A549 (cell line): Measurements from ENCODE around the gene TPCN1.

ENCODE experiments used
- CEBPB ChIP-seq, 2 experiments: fragments of >200 bp in 1 of 2; sonication (Bioruptor Twin) in 1 of 2; formaldehyde crosslinking in 1 of 2; IDR thresholded peaks; 2 replicates each; pipeline ENCODE4 v1.6.1; 2012 to 2016
- E2F6 ChIP-seq: IDR thresholded peaks from 2 replicates; pipeline ENCODE4 v1.6.1; 2012; ENCODE audit warnings: low read depth, borderline replicate concordance
- HDAC2 ChIP-seq: fragments of 200-600 bp; sonication (generic); IDR thresholded peaks from 2 replicates; pipeline ENCODE4 v1.6.1; 2016
- KDM1A ChIP-seq: fragments of 200-600 bp; sonication (generic); IDR thresholded peaks from 2 replicates; pipeline ENCODE4 v1.6.1; 2016; ENCODE audit warnings: low read depth, mild to moderate bottlenecking
- MAFK ChIP-seq: fragments of 450-650 bp; IDR thresholded peaks from 2 replicates; pipeline ENCODE4 v1.6.1; 2014; ENCODE audit not compliant: partially characterized antibody
- RCOR1 ChIP-seq: fragments of 150-350 bp; IDR thresholded peaks from 2 replicates; pipeline ENCODE4 v1.6.1; 2014; ENCODE audit warnings: antibody characterized with exemption, low read length, low read depth
- RFX5 ChIP-seq: fragments of 450-650 bp; IDR thresholded peaks from 2 replicates; pipeline ENCODE4 v1.7.1; 2014; ENCODE audit warnings: antibody characterized with exemption, mild to moderate bottlenecking, moderate library complexity
- RNF2 ChIP-seq: fragments of 200-600 bp; sonication (generic); IDR thresholded peaks from 2 replicates; pipeline ENCODE4 v1.6.1; 2016; ENCODE audit warnings: low read depth, mild to moderate bottlenecking, antibody characterized with exemption, moderate library complexity, borderline replicate concordance
- SREBF2 ChIP-seq: fragments of 450-650 bp; IDR thresholded peaks from 2 replicates; pipeline ENCODE4 v1.6.1; 2014; ENCODE audit warnings: mild to moderate bottlenecking, moderate library complexity
- TF ChIP-seq, protein P1 (sequence below): fragments of >200 bp; sonication (Bioruptor Twin); formaldehyde crosslinking; IDR thresholded peaks from 3 replicates; pipeline ENCODE4 v1.5.1; 2016
- TF ChIP-seq, protein P2 (sequence below): IDR thresholded peaks from 2 replicates; pipeline ENCODE4 v1.6.1; 2012
- TF ChIP-seq, protein P3 (sequence below): fragments of 200-600 bp; sonication (generic); IDR thresholded peaks from 2 replicates; pipeline ENCODE4 v1.6.1; 2016; ENCODE audit warnings: antibody characterized with exemption, mild to moderate bottlenecking, moderate library complexity
- TF ChIP-seq, protein P4 (sequence below): fragments of 450-650 bp; IDR thresholded peaks from 2 replicates; pipeline ENCODE4 v1.6.1; 2014; ENCODE audit warnings: antibody characterized with exemption

DNA sequence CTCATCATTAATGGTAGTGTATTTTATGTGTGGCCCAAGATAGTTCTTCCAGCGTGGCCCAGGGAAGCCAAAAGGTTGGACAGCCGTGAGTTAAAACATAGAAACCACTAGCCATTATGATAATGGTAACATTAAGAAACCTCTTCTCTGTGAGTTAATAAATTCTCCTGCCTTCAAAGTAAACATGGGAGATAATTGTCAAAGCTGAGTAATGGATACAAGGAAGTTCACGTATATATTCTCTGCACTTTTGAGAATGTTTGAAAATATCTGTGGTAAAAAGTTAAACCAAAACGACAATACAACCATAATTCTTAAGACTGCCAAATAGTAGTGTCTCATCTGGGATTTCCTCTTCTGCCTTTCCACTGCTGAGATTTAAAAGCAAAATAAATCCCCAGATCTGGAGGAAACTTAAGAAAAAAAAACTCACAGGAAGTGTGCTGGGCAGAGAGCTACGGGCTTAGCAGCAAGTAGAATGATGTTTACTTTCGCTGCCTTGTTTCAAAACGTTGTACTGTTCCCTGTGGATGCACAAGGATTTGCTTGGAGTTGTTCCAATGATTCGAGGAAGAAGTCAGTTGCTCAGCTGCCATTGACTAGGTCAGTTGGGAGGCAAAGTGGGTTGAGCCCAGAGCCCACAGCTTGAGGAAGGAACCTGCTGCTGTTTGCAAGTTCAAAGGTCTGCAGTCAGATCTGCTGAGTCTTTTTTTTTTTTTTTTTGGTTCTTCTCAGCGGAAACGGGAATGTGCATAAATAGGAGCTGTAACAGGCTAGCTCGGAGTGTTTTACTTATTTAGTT is 1.7 kb downstream of the TPCN1 start:
- no peak for TF ChIP-seq RCOR1
- TF ChIP-seq RFX5, result no peak
- TF ChIP-seq, protein P1, sequence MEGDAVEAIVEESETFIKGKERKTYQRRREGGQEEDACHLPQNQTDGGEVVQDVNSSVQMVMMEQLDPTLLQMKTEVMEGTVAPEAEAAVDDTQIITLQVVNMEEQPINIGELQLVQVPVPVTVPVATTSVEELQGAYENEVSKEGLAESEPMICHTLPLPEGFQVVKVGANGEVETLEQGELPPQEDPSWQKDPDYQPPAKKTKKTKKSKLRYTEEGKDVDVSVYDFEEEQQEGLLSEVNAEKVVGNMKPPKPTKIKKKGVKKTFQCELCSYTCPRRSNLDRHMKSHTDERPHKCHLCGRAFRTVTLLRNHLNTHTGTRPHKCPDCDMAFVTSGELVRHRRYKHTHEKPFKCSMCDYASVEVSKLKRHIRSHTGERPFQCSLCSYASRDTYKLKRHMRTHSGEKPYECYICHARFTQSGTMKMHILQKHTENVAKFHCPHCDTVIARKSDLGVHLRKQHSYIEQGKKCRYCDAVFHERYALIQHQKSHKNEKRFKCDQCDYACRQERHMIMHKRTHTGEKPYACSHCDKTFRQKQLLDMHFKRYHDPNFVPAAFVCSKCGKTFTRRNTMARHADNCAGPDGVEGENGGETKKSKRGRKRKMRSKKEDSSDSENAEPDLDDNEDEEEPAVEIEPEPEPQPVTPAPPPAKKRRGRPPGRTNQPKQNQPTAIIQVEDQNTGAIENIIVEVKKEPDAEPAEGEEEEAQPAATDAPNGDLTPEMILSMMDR, result no peak
- no peak for TF ChIP-seq E2F6
- TF ChIP-seq, protein P2, sequence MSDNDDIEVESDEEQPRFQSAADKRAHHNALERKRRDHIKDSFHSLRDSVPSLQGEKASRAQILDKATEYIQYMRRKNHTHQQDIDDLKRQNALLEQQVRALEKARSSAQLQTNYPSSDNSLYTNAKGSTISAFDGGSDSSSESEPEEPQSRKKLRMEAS, result peak; percentile 68
- TF ChIP-seq KDM1A, result no peak
- TF ChIP-seq, protein P3, sequence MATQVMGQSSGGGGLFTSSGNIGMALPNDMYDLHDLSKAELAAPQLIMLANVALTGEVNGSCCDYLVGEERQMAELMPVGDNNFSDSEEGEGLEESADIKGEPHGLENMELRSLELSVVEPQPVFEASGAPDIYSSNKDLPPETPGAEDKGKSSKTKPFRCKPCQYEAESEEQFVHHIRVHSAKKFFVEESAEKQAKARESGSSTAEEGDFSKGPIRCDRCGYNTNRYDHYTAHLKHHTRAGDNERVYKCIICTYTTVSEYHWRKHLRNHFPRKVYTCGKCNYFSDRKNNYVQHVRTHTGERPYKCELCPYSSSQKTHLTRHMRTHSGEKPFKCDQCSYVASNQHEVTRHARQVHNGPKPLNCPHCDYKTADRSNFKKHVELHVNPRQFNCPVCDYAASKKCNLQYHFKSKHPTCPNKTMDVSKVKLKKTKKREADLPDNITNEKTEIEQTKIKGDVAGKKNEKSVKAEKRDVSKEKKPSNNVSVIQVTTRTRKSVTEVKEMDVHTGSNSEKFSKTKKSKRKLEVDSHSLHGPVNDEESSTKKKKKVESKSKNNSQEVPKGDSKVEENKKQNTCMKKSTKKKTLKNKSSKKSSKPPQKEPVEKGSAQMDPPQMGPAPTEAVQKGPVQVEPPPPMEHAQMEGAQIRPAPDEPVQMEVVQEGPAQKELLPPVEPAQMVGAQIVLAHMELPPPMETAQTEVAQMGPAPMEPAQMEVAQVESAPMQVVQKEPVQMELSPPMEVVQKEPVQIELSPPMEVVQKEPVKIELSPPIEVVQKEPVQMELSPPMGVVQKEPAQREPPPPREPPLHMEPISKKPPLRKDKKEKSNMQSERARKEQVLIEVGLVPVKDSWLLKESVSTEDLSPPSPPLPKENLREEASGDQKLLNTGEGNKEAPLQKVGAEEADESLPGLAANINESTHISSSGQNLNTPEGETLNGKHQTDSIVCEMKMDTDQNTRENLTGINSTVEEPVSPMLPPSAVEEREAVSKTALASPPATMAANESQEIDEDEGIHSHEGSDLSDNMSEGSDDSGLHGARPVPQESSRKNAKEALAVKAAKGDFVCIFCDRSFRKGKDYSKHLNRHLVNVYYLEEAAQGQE, result no peak
- TF ChIP-seq CEBPB (IDR thresholded peaks at IDR 0.05), result peak in 1 of 2 experiments; percentile 20; a peak in 1 of 4 replicates
- no peak for TF ChIP-seq RNF2
- no peak for TF ChIP-seq HDAC2
- TF ChIP-seq SREBF2, result no peak
- TF ChIP-seq MAFK, result peak; percentile 73
- TF ChIP-seq, protein P4, sequence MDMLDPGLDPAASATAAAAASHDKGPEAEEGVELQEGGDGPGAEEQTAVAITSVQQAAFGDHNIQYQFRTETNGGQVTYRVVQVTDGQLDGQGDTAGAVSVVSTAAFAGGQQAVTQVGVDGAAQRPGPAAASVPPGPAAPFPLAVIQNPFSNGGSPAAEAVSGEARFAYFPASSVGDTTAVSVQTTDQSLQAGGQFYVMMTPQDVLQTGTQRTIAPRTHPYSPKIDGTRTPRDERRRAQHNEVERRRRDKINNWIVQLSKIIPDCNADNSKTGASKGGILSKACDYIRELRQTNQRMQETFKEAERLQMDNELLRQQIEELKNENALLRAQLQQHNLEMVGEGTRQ, result no peak
